K562 (cell line): ENCODE measurements around the gene INO80E. TPM values are rescaled to one million over a fixed set of nuclear protein-coding genes. Genes with fewer than 3 reads are reported as not detected.

Source experiments
- BRD4 ChIP-seq: fragments of 200-600 bp; sonication (generic); IDR thresholded peaks from 2 replicates; pipeline ENCODE4 v1.6.1; 2017; ENCODE audit warnings: inconsistent platforms
- CBFA2T3 ChIP-seq: fragments of 450-650 bp; IDR thresholded peaks from 2 replicates; pipeline ENCODE4 v1.6.1; 2017
- CBX1 ChIP-seq: sonication (generic); IDR thresholded peaks from 2 replicates; pipeline ENCODE4 v1.6.1; 2016; ENCODE audit warnings: antibody characterized with exemption, low read depth, mild to moderate bottlenecking
- CEBPB ChIP-seq: fragments of 450-650 bp; IDR thresholded peaks from 2 replicates; pipeline ENCODE4 v1.6.1; 2016; ENCODE audit warnings: missing genetic modification characterization, missing compliant biosample characterization
- DACH1 ChIP-seq: fragments of 450-650 bp; IDR thresholded peaks from 2 replicates; pipeline ENCODE4 v1.6.1; 2018; ENCODE audit not compliant: partially characterized antibody
- ERF ChIP-seq: fragments of 450-650 bp; formaldehyde crosslinking; IDR thresholded peaks from 2 replicates; pipeline ENCODE4 v1.4.0; 2020; ENCODE audit warnings: mild to moderate bottlenecking, mixed read lengths
- ESRRA ChIP-seq: fragments of 450-650 bp; IDR thresholded peaks from 2 replicates; pipeline ENCODE4 v1.6.1; 2014; ENCODE audit warnings: low read depth, mild to moderate bottlenecking, moderate library complexity, borderline replicate concordance
- GTF2A2 ChIP-seq: IDR thresholded peaks from 2 replicates; pipeline ENCODE4 v1.6.1; 2016; ENCODE audit warnings: mild to moderate bottlenecking, missing genetic modification characterization, missing compliant biosample characterization
- HIVEP1 ChIP-seq: fragments of 250-450 bp; sonication (Bioruptor Pico); IDR thresholded peaks from 2 replicates; pipeline ENCODE4 v1.4.0; 2020; ENCODE audit warnings: mild to moderate bottlenecking
- KAT7 ChIP-seq: sonication (generic); formaldehyde crosslinking; IDR thresholded peaks from 2 replicates; pipeline ENCODE4 v1.8.0; 2022; ENCODE audit warnings: missing genetic modification reagents, mild to moderate bottlenecking, borderline replicate concordance
- KDM2B ChIP-seq: fragments of 250-450 bp; sonication (Bioruptor Pico); IDR thresholded peaks from 2 replicates; pipeline ENCODE4 v1.8.0; 2021; ENCODE audit warnings: mild to moderate bottlenecking, moderate library complexity
- KDM5B ChIP-seq: fragments of 200-600 bp; sonication (generic); IDR thresholded peaks from 2 replicates; pipeline ENCODE4 v1.6.1; 2012; ENCODE audit warnings: low read depth, mild to moderate bottlenecking, moderate library complexity, low read length, control low read depth, inconsistent platforms; ENCODE audit not compliant: insufficient replicate concordance
- MYNN ChIP-seq, 2 experiments: sonication (generic); formaldehyde crosslinking in 1 of 2; IDR thresholded peaks; 2 replicates each; pipeline versions ENCODE4 v1.5.0 to v1.6.1; 2016 to 2020; ENCODE audit warnings: antibody characterized with exemption in 1 of 2, missing genetic modification reagents in 1 of 2
- NCOR1 ChIP-seq: fragments of 450-650 bp; IDR thresholded peaks from 2 replicates; pipeline ENCODE4 v1.6.1; 2016; ENCODE audit warnings: mild to moderate bottlenecking, moderate library complexity
- PHF8 ChIP-seq: fragments of 200-600 bp; sonication (generic); IDR thresholded peaks from 2 replicates; pipeline ENCODE4 v1.6.1; 2012; ENCODE audit warnings: mixed run types, mild to moderate bottlenecking, inconsistent platforms, low read length, moderate library complexity, borderline replicate concordance
- PURB ChIP-seq: sonication (generic); formaldehyde crosslinking; IDR thresholded peaks from 2 replicates; pipeline ENCODE4 v1.9.0; 2021; ENCODE audit warnings: low read depth, mild to moderate bottlenecking, missing genetic modification reagents
- SAP30 ChIP-seq: fragments of 200-600 bp; sonication (generic); IDR thresholded peaks from 2 replicates; pipeline ENCODE4 v1.6.1; 2012; ENCODE audit warnings: borderline replicate concordance, low read depth, mild to moderate bottlenecking, moderate library complexity, low read length, control low read depth, inconsistent platforms; ENCODE audit not compliant: insufficient read depth, poor library complexity, severe bottlenecking
- SETDB1 ChIP-seq: IDR thresholded peaks from one replicate; pipeline ENCODE4 v1.6.1; 2012; ENCODE audit warnings: low read length, control low read depth, inconsistent platforms
- SNIP1 ChIP-seq: fragments of 450-650 bp; IDR thresholded peaks from 2 replicates; pipeline ENCODE4 v1.7.1; 2017; ENCODE audit warnings: low read depth, mild to moderate bottlenecking
- SP2 ChIP-seq: IDR thresholded peaks from 2 replicates; pipeline ENCODE4 v1.6.1; 2011; ENCODE audit warnings: mild to moderate bottlenecking, low read depth, low read length, moderate library complexity; ENCODE audit not compliant: poor library complexity, severe bottlenecking; ENCODE audit errors: extremely low read depth
- SRSF7 ChIP-seq: fragments of 200-400 bp; formaldehyde crosslinking; optimal IDR thresholded peaks from 2 replicates; pipeline ENCODE3; 2017; ENCODE audit warnings: mild to moderate bottlenecking, low read depth, low read length
- THAP7 ChIP-seq: fragments of 250-450 bp; sonication (Bioruptor Pico); IDR thresholded peaks from 2 replicates; pipeline ENCODE4 v1.5.0; 2021
- ZFP30 ChIP-seq: fragments of 250-450 bp; sonication (Bioruptor Pico); IDR thresholded peaks from 2 replicates; pipeline ENCODE4 v1.8.0; 2022; ENCODE audit warnings: moderate library complexity, mild to moderate bottlenecking, inconsistent platforms, borderline replicate concordance
- ZFX ChIP-seq: sonication (generic); formaldehyde crosslinking; IDR thresholded peaks from 2 replicates; pipeline ENCODE4 v1.8.0; 2022; ENCODE audit warnings: mild to moderate bottlenecking, missing genetic modification reagents, moderate library complexity
- ZNF24 ChIP-seq: fragments of 450-650 bp; IDR thresholded peaks from 2 replicates; pipeline ENCODE4 v1.6.1; 2016
- ZNF41 ChIP-seq: fragments of 250-450 bp; sonication (Bioruptor Pico); conservative IDR thresholded peaks from 2 replicates; pipeline ENCODE4 v1.4.0; 2020; ENCODE audit warnings: mild to moderate bottlenecking
- polyA plus RNA-seq, 8 experiments: library from polyadenylated mRNA; depleted of rRNA in 4 of 8; stranded (reverse) in 5 of 8; unstranded in 3 of 8; fragments of >200 nt; fragmentation: Nextera tagmentation in 2 of 8; fragmentation: Illumina TruSeq in 1 of 8; extraction: Ambion mirVana in 2 of 8; extraction: Trizol in 1 of 8; gene quantifications; 2 replicates each; pipeline versions ENCODE4 v1.2.1 to v1.2.3, GENCODE V29; 2011 to 2014; ENCODE audit warnings: inconsistent platforms in 1 of 8, missing spikeins in 1 of 8
- total RNA-seq, 7 experiments: library from RNA; depleted of rRNA in 6 of 7; stranded (reverse); fragments of >200 nt in 6 of 7; fragmentation: Illumina TruSeq in 2 of 7; extraction: Trizol in 2 of 7; gene quantifications; 2 replicates each; pipeline versions ENCODE4 v1.2.1 to v1.2.3, GENCODE V29; 2011 to 2021; ENCODE audit warnings: low replicate concordance in 1 of 7
- TF ChIP-seq, protein P1 (sequence below): sonication (generic); formaldehyde crosslinking; IDR thresholded peaks from 2 replicates; pipeline ENCODE4 v1.8.0; 2022; ENCODE audit warnings: missing genetic modification reagents, mild to moderate bottlenecking, borderline replicate concordance
- TF ChIP-seq, protein P2 (sequence below): fragments of 250-450 bp; sonication (Bioruptor Pico); IDR thresholded peaks from 2 replicates; pipeline ENCODE4 v1.4.0; 2020

The INO80E gene
- total and polyA plus RNA-seq, 9 of the 15 experiments (the other 6 are each of a cell fraction or from before 2014, with no cell fraction given): 0.31 to 102 (median 49.3) TPM

GRCh38 chr16:29995911-29996765, at the start of gene INO80E (continued):
- TF ChIP-seq KAT7 (CRISPR knock-in tag) (no peak), HIVEP1 (CRISPR knock-in tag) (no peak), SETDB1 (peak; percentile 75), SAP30 (no peak), SNIP1 (no peak), CBX1 (no peak), PURB (CRISPR knock-in tag) (no peak), ZFX (CRISPR knock-in tag) (peak; percentile 69), BRD4 (peak; percentile 98; the same call in 1 of the 2 replicates), MYNN (IDR thresholded peaks at IDR 0.05) (no peak), MYNN (CRISPR knock-in tag; IDR thresholded peaks at IDR 0.05) (no peak), KDM2B (CRISPR knock-in tag) (0 out of 2 replicates have a peak, but pooled peaks have one; percentile 3), ZFP30 (CRISPR knock-in tag) (no peak), CBFA2T3 (no peak), KDM5B (peak; percentile 92), NCOR1 (no peak), THAP7 (no peak), ESRRA (peak; percentile 70; the same call in 1 of the 2 replicates), ZNF24 (no peak), DACH1 (no peak), ERF (CRISPR knock-in tag) (0 out of 2 replicates have a peak, but pooled peaks have one; percentile 14), CEBPB (0 out of 2 replicates have a peak, but pooled peaks have one; percentile 10), PHF8 (peak; percentile 86), ZNF41 (CRISPR knock-in tag) (no peak), GTF2A2 (no peak), SRSF7 (no peak), SP2 (no peak)
- TF ChIP-seq, protein P1, sequence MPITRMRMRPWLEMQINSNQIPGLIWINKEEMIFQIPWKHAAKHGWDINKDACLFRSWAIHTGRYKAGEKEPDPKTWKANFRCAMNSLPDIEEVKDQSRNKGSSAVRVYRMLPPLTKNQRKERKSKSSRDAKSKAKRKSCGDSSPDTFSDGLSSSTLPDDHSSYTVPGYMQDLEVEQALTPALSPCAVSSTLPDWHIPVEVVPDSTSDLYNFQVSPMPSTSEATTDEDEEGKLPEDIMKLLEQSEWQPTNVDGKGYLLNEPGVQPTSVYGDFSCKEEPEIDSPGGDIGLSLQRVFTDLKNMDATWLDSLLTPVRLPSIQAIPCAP (CRISPR knock-in tag): no peak
- TF ChIP-seq, protein P2, sequence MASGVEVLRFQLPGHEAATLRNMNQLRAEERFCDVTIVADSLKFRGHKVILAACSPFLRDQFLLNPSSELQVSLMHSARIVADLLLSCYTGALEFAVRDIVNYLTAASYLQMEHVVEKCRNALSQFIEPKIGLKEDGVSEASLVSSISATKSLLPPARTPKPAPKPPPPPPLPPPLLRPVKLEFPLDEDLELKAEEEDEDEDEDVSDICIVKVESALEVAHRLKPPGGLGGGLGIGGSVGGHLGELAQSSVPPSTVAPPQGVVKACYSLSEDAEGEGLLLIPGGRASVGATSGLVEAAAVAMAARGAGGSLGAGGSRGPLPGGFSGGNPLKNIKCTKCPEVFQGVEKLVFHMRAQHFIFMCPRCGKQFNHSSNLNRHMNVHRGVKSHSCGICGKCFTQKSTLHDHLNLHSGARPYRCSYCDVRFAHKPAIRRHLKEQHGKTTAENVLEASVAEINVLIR (CRISPR knock-in tag): peak; percentile 91
